Measurements from ENCODE around the gene TRMT11.

The TRMT11 gene

DNA sequence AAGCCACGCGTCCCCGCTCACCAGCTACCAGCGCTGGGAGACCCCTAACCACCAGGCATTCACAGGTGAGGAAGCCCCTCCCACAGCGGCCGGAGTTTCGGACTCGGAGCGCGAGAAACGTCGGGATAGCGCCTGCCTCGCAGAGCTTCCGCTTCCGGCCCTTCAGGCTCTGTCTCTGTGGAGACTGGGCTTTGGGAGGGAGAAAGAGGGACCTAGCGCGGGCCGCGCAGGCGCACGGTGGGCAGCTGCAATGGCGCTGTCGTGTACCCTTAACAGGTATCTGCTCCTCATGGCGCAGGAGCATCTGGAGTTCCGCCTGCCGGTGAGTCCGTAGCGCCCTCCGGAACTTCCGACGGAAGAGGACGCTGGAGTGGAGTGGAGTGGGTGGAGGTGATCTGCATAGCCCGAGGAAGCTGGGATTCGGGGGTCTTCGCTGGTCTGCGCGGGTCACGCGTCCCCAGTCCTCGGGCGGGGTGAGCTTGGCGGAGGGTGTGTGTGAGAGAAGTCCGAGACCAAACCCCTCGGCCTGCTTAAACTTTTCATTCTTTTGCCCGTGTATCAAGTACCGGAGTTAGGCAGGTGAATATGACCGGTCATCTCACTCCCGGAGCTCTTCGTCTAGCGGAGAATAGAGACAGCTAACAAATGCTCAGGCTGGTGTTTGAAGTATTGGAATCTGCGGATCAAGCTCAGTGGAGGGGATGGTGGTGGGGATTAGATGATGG, at the start of gene TRMT11:
Gene TRMT11 (plus strand): TSS at position 240 of the 725 bp plus-strand sequence. CDS start 11 bp downstream, at position 251.
- H3K4me3 Mint-ChIP-seq: no peak within 1 kb of the TSS
- H3K9me3 Mint-ChIP-seq: no peaks in the 10 kb centered on the region
- no peaks in the 10 kb centered on the region for H3K4me1 Mint-ChIP-seq (ENCODE audit: low read depth)
- no peaks in the 10 kb centered on the region for H3K36me3 Mint-ChIP-seq (ENCODE audit: low read depth)
- no peak within 1 kb of the TSS for H3K27ac Mint-ChIP-seq
- no peaks in the 10 kb centered on the region for H3K27me3 Mint-ChIP-seq
- intact Hi-C loops (cut with micrococcal nuclease): loop anchor here (10.0 kb wide), 1 partner anchor 1358 kb away; the partner anchor contains the start of gene ECHDC1

GRCh38 chr6:125939026-125939425, 47.3 kb upstream of the TRMT11 start:
- Mint-ChIP-seq H3K4me3 (no peak overlapping the region), H3K27ac (no peak overlapping the region), H3K9me3 (no peaks in the 10 kb centered on the region), H3K4me1 (ENCODE audit: low read depth) (peaks cover 14% of the 10 kb centered on the region), H3K27me3 (no peaks in the 10 kb centered on the region), H3K36me3 (ENCODE audit: low read depth) (no peaks in the 10 kb centered on the region)
- intact Hi-C loops (cut with micrococcal nuclease): no loop called here

GRCh38 chr6:125939791-125940190, 46.5 kb upstream of the TRMT11 start:
- H3K9me3 Mint-ChIP-seq: no peaks in the 10 kb centered on the region

GRCh38 chr6:125940247-125941041, 45.9 kb upstream of the TRMT11 start:
- H3K27me3 Mint-ChIP-seq: no peaks in the 10 kb centered on the region
- no peak overlapping the region for H3K4me3 Mint-ChIP-seq
- H3K4me1 Mint-ChIP-seq (ENCODE audit: low read depth): peaks cover 19% of the 10 kb centered on the region
- no peaks in the 10 kb centered on the region for H3K9me3 Mint-ChIP-seq
- H3K27ac Mint-ChIP-seq: no peak overlapping the region
- H3K36me3 Mint-ChIP-seq (ENCODE audit: low read depth): no peaks in the 10 kb centered on the region
- intact Hi-C loops (cut with micrococcal nuclease): no loop called here

More at GRCh38 chr6:125939791-125940190, 46.5 kb upstream of the TRMT11 start:
- Mint-ChIP-seq H3K27me3 (no peaks in the 10 kb centered on the region), H3K36me3 (ENCODE audit: low read depth) (no peaks in the 10 kb centered on the region), H3K27ac (no peak overlapping the region), H3K4me3 (no peak overlapping the region), H3K4me1 (ENCODE audit: low read depth) (peaks cover 19% of the 10 kb centered on the region)
- intact Hi-C loops (cut with micrococcal nuclease): no loop called here

- Mint-ChIP-seq H3K27me3 (no peaks in the 10 kb centered on the region), H3K4me1 (ENCODE audit: low read depth) (peaks cover 31% of the 10 kb centered on the region), H3K36me3 (ENCODE audit: low read depth) (no peaks in the 10 kb centered on the region), H3K4me3 (no peak overlapping the region), H3K9me3 (no peaks in the 10 kb centered on the region), H3K27ac (peak overlapping the region; percentile 7)
- intact Hi-C loops (cut with micrococcal nuclease): no loop called here
Observed at GRCh38 chr6:125942672-125943527, 43.4 kb upstream of the TRMT11 start.

DNA sequence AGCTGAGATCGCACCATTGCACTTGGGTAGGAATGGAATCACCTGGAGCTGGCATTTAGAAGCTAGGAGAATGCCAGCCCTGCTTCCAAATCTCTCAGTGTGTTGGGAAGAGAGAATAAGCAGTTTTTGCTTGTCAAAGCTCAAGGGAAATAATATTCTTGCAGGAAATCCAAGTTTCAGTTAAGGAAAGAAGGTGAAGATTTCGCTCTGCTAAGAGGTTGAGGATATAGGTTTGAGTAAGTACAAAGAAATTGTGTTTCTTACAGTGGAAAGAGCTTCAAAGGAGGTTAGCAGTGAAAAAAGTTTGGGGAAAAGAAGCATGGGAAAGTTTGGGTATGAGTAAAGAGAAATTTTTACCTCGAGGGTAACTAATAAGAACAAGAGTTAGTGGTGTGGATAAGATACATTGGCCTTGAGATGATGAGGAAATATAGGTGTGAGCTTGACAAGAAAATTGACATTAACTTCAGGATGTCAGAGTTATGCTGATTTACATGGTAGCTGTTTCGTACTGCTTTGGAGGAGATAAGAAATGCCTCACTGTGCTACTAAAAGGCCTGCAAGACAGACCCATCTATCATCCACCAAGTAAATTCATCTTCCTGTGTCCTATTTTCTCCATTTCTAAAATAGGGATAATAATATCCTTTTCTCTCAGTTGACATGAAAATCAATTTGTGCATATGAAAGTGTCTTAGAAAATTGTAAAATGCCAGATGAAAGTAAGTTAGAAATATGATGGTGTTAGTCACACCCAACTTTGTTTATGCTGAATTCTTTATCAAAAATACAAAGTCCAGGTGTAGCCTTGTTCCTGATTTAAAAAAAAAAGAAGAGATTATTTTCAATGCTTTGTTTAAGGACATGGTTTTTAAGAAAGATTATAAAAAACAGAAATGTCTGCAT, 42.6 kb upstream of the TRMT11 start:
- Mint-ChIP-seq H3K4me3 (no peak overlapping the region), H3K4me1 (ENCODE audit: low read depth) (peaks cover 38% of the 10 kb centered on the region), H3K27me3 (no peaks in the 10 kb centered on the region), H3K27ac (no peak overlapping the region), H3K9me3 (no peaks in the 10 kb centered on the region), H3K36me3 (ENCODE audit: low read depth) (no peaks in the 10 kb centered on the region)
- intact Hi-C loops (cut with micrococcal nuclease): no loop called here

- H3K36me3 Mint-ChIP-seq (ENCODE audit: low read depth): no peaks in the 10 kb centered on the region
- H3K4me1 Mint-ChIP-seq (ENCODE audit: low read depth): peaks cover 39% of the 10 kb centered on the region
- no peaks in the 10 kb centered on the region for H3K9me3 Mint-ChIP-seq
- no peak overlapping the region for H3K27ac Mint-ChIP-seq
- no peaks in the 10 kb centered on the region for H3K27me3 Mint-ChIP-seq
- intact Hi-C loops (cut with micrococcal nuclease): no loop called here
- no peak overlapping the region for H3K4me3 Mint-ChIP-seq
Observed at GRCh38 chr6:125944434-125944816, 41.9 kb upstream of the TRMT11 start.

DNA sequence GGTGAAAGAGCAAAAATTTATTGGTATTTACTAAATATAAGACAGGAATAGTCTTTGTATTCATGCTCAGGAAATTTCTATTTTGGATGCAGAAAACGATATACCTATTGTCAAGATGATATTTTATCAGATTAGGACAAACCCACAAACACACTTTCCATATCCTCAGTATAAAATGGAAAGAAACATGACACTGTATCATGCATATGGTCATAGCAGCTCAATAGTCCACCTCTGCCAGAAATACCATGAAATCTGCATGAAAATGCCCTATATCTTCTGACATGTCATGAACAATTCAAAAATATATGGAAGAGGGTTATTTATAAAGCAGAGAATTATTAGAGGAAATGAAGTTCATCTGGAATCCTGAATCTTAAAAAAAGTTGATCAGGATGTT, 41.4 kb upstream of the TRMT11 start:
- Mint-ChIP-seq H3K4me3 (no peak overlapping the region), H3K27ac (no peak overlapping the region), H3K4me1 (ENCODE audit: low read depth) (peaks cover 39% of the 10 kb centered on the region), H3K27me3 (no peaks in the 10 kb centered on the region), H3K36me3 (ENCODE audit: low read depth) (no peaks in the 10 kb centered on the region), H3K9me3 (no peaks in the 10 kb centered on the region)
- intact Hi-C loops (cut with micrococcal nuclease): no loop called here

DNA sequence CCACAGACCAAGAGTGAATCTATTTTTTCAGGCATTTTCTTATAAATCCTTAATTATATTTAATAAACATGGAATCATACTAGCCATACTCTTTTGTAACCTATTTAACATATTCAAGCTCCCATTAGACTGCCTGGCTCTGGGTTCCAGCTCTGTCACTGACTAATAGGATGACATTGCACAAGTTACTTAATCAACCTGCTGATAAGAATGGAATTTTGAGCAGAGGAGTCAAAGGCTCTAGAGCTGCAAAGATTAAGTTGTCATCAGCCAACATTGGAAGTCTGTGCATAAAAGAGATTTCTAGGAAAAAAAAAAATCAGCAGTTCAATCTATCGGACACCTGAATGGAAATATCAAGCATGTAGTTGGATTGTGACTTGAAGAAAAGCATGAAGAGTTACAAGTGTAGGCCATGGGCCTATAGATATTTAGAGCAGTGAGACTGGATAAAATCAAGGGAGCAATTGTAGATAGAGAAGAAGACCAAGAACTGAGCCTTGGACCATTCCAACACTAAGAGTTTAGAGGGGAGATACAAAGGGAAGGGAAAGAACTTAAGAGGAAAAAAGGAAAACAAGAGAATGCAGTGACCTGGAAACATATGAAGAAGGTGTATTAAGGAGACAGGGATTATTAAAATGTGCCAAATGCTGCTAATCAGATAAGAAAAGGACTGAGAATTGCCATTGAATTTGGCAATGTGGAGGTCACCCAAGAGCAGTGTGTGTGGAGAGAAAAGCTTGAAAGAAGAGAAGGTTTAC, 40.8 kb upstream of the TRMT11 start:
- H3K27ac Mint-ChIP-seq: no peak overlapping the region
- H3K4me1 Mint-ChIP-seq (ENCODE audit: low read depth): peaks cover 39% of the 10 kb centered on the region
- H3K9me3 Mint-ChIP-seq: no peaks in the 10 kb centered on the region
- intact Hi-C loops (cut with micrococcal nuclease): no loop called here
- no peaks in the 10 kb centered on the region for H3K27me3 Mint-ChIP-seq
- H3K36me3 Mint-ChIP-seq (ENCODE audit: low read depth): no peaks in the 10 kb centered on the region
- no peak overlapping the region for H3K4me3 Mint-ChIP-seq

- no peaks in the 10 kb centered on the region for H3K36me3 Mint-ChIP-seq (ENCODE audit: low read depth)
- intact Hi-C loops (cut with micrococcal nuclease): no loop called here
- H3K9me3 Mint-ChIP-seq: no peaks in the 10 kb centered on the region
- peaks cover 36% of the 10 kb centered on the region for H3K4me1 Mint-ChIP-seq (ENCODE audit: low read depth)
- no peak overlapping the region for H3K27ac Mint-ChIP-seq
- H3K4me3 Mint-ChIP-seq: no peak overlapping the region
- H3K27me3 Mint-ChIP-seq: no peaks in the 10 kb centered on the region
Observed at GRCh38 chr6:125947615-125948014, 38.7 kb upstream of the TRMT11 start.

DNA sequence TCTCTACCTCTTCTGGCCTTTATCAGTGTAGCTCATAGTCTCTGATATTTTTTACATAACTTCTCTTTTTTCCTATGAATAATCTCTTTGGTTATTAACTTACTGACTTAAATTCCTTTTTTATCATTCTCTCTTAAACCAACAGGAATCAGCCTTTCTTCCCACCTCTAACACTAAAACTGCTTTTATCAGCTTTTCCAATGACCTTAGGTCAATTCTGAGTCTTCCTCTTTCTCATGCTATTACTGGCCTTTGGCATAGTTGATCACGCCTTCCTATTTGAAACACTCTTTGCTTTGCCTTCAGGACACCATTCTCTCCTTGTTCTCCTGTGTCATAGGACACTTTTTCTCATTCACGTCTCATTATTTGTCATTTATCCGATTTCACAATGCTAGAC, 37.9 kb upstream of the TRMT11 start:
- Mint-ChIP-seq H3K36me3 (ENCODE audit: low read depth) (no peaks in the 10 kb centered on the region), H3K9me3 (no peaks in the 10 kb centered on the region), H3K27ac (no peak overlapping the region), H3K27me3 (no peaks in the 10 kb centered on the region), H3K4me3 (no peak overlapping the region), H3K4me1 (ENCODE audit: low read depth) (peaks cover 30% of the 10 kb centered on the region)
- intact Hi-C loops (cut with micrococcal nuclease): no loop called here

GRCh38 chr6:125949069-125949468, 37.3 kb upstream of the TRMT11 start:
- no peak overlapping the region for H3K4me3 Mint-ChIP-seq

More at GRCh38 chr6:125949069-125949468, 37.3 kb upstream of the TRMT11 start:
- intact Hi-C loops (cut with micrococcal nuclease): no loop called here
- H3K4me1 Mint-ChIP-seq (ENCODE audit: low read depth): peaks cover 24% of the 10 kb centered on the region
- H3K27ac Mint-ChIP-seq: no peak overlapping the region
- no peaks in the 10 kb centered on the region for H3K36me3 Mint-ChIP-seq (ENCODE audit: low read depth)
- H3K9me3 Mint-ChIP-seq: no peaks in the 10 kb centered on the region
- H3K27me3 Mint-ChIP-seq: no peaks in the 10 kb centered on the region
